ENCODE measurements around the gene GRIN2C.
"Not testable (repeated sequence)": the region's sequence is repeated elsewhere in the genome, so short reads cannot be mapped to it uniquely, and the experiment has no call there.

DNA sequence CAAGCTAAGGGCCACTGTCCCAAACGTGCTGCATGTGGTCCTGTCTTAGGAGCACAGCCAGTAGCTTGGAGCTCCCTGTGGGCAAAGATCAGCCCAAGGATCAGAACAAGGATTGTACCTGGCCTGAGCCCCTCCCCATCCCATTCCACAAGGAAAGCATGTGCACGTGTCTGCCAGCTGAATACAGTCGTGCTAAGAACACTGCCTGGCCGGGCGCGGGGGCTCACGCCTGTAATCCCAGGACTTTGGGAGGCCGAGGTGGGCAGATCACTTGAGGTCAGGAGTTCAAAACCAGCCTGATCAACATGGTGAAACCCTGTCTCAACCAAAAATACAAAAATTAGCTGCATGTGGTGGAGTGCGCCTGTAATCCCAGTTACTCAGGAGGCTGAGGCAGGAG, 10.3 kb upstream of the GRIN2C start:
- TF ChIP-seq, protein P1, sequence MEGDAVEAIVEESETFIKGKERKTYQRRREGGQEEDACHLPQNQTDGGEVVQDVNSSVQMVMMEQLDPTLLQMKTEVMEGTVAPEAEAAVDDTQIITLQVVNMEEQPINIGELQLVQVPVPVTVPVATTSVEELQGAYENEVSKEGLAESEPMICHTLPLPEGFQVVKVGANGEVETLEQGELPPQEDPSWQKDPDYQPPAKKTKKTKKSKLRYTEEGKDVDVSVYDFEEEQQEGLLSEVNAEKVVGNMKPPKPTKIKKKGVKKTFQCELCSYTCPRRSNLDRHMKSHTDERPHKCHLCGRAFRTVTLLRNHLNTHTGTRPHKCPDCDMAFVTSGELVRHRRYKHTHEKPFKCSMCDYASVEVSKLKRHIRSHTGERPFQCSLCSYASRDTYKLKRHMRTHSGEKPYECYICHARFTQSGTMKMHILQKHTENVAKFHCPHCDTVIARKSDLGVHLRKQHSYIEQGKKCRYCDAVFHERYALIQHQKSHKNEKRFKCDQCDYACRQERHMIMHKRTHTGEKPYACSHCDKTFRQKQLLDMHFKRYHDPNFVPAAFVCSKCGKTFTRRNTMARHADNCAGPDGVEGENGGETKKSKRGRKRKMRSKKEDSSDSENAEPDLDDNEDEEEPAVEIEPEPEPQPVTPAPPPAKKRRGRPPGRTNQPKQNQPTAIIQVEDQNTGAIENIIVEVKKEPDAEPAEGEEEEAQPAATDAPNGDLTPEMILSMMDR (conservative IDR thresholded peaks at IDR 0.05): not testable (repeated sequence)
- TF ChIP-seq EZH2 (IDR thresholded peaks at IDR 0.05; ENCODE audit: low read depth): not testable (repeated sequence)

Data from PC-9 (cell line).